H9 (cell line): ENCODE data around the gene KCNIP1. TPM values are rescaled to one million over a fixed set of nuclear protein-coding genes. Genes with fewer than 3 reads are reported as not detected.

Experiments used
- DNase-seq: peaks from one replicate; pipeline ENCODE4 v3.0.0-alpha.2; 2017
- H2AFZ ChIP-seq: one replicate; pipeline ENCODE4 v1.6.1; 2013; ENCODE audit warnings: mild to moderate bottlenecking, low read length, control low read depth, moderate library complexity
- H2AK5ac ChIP-seq: 2 replicates; pipeline ENCODE4 v1.6.1; 2013; ENCODE audit warnings: low read length, control low read depth, mixed read lengths; ENCODE audit not compliant: insufficient read length
- H2BK120ac ChIP-seq: one replicate; pipeline ENCODE4 v1.6.1; 2013; ENCODE audit warnings: low read depth, mild to moderate bottlenecking, low read length, control low read depth, inconsistent platforms; ENCODE audit not compliant: poor library complexity, severe bottlenecking
- H2BK12ac ChIP-seq: 2 replicates; pipeline ENCODE4 v1.6.1; 2013; ENCODE audit warnings: low read length, control low read depth, mixed read lengths, low read depth; ENCODE audit not compliant: insufficient read length
- H2BK15ac ChIP-seq: 2 replicates; pipeline ENCODE4 v1.6.1; 2013; ENCODE audit warnings: low read depth, low read length, control low read depth
- H2BK20ac ChIP-seq: one replicate; pipeline ENCODE4 v1.6.1; 2013; ENCODE audit warnings: low read depth, mild to moderate bottlenecking, low read length, control low read depth, inconsistent platforms; ENCODE audit not compliant: poor library complexity, severe bottlenecking
- H2BK5ac ChIP-seq: 2 replicates; pipeline ENCODE4 v1.6.1; 2013; ENCODE audit warnings: low read length, control low read depth, mixed read lengths; ENCODE audit not compliant: insufficient read length
- H3K14ac ChIP-seq: 2 replicates; pipeline ENCODE4 v1.6.1; 2013; ENCODE audit warnings: low read length, control low read depth; ENCODE audit not compliant: insufficient read depth
- H3K18ac ChIP-seq: 2 replicates; pipeline ENCODE4 v1.6.1; 2013; ENCODE audit warnings: low read depth, mild to moderate bottlenecking, mixed read lengths, low read length, control low read depth; ENCODE audit not compliant: insufficient read length
- H3K23ac ChIP-seq: 2 replicates; pipeline ENCODE4 v1.6.1; 2013; ENCODE audit warnings: low read length, control low read depth, mixed read lengths, low read depth; ENCODE audit not compliant: insufficient read length
- H3K23me2 ChIP-seq: 2 replicates; pipeline ENCODE4 v1.6.1; 2013; ENCODE audit warnings: low read depth, mild to moderate bottlenecking, mixed read lengths, low read length, control low read depth; ENCODE audit not compliant: insufficient read length, poor library complexity, severe bottlenecking
- H3K27ac ChIP-seq: 2 replicates; pipeline ENCODE4 v1.5.1; 2013; ENCODE audit warnings: low read length, control low read depth, mixed read lengths, low read depth; ENCODE audit not compliant: insufficient read length
- H3K27me3 ChIP-seq: 2 replicates; pipeline ENCODE4 v1.6.1; 2013; ENCODE audit warnings: low read length, control low read depth, inconsistent platforms; ENCODE audit not compliant: insufficient read depth
- H3K4ac ChIP-seq: 2 replicates; pipeline ENCODE4 v1.6.1; 2013; ENCODE audit warnings: low read depth, mild to moderate bottlenecking, control low read depth, inconsistent platforms, low read length, moderate library complexity
- H3K4me1 ChIP-seq: 2 replicates; pipeline ENCODE4 v1.6.1; 2013; ENCODE audit warnings: low read length, control low read depth, inconsistent platforms; ENCODE audit not compliant: insufficient read depth
- H3K4me2 ChIP-seq: 2 replicates; pipeline ENCODE4 v1.6.1; 2013; ENCODE audit warnings: low read length, control low read depth, mixed read lengths; ENCODE audit not compliant: insufficient read length, insufficient read depth
- H3K56ac ChIP-seq: 2 replicates; pipeline ENCODE4 v1.6.1; 2013; ENCODE audit warnings: low read depth, mild to moderate bottlenecking, mixed read lengths, low read length, control low read depth; ENCODE audit not compliant: insufficient read length
- H3K79me1 ChIP-seq: 2 replicates; pipeline ENCODE4 v1.6.1; 2013; ENCODE audit warnings: low read depth, mild to moderate bottlenecking, moderate library complexity, low read length, control low read depth, inconsistent platforms; ENCODE audit not compliant: insufficient read depth, poor library complexity, severe bottlenecking
- H3K79me2 ChIP-seq: 2 replicates; pipeline ENCODE4 v1.6.1; 2013; ENCODE audit warnings: low read length, control low read depth, inconsistent platforms; ENCODE audit not compliant: insufficient read depth
- H3K9ac ChIP-seq: 2 replicates; pipeline ENCODE4 v1.6.1; 2013; ENCODE audit warnings: low read length, control low read depth, mixed read lengths; ENCODE audit not compliant: insufficient read length; ENCODE audit errors: extremely low read depth
- H3K9me3 ChIP-seq: one replicate; pipeline ENCODE4 v1.6.1; 2013; ENCODE audit warnings: low read depth, low read length, inconsistent platforms; ENCODE audit not compliant: control insufficient read depth
- H3T11ph ChIP-seq: one replicate; pipeline ENCODE4 v1.6.1; 2013; ENCODE audit warnings: mild to moderate bottlenecking, low read length, control low read depth, inconsistent platforms
- H4K20me1 ChIP-seq: one replicate; pipeline ENCODE4 v1.6.1; 2013; ENCODE audit not compliant: control insufficient read depth, insufficient read length, insufficient read depth
- H4K5ac ChIP-seq: 2 replicates; pipeline ENCODE4 v1.6.1; 2013; ENCODE audit warnings: low read depth, mild to moderate bottlenecking, mixed read lengths, low read length, control low read depth; ENCODE audit not compliant: insufficient read length
- H4K8ac ChIP-seq: replicated peaks from 2 replicates; pipeline ENCODE4 v1.6.1; 2013; ENCODE audit warnings: low read length, control low read depth, mixed read lengths, low read depth; ENCODE audit not compliant: insufficient read length
- H4K91ac ChIP-seq: 2 replicates; pipeline ENCODE4 v1.6.1; 2013; ENCODE audit warnings: low read depth, mild to moderate bottlenecking, moderate library complexity, mixed read lengths, low read length, control low read depth; ENCODE audit not compliant: insufficient read length
- H3K27ac Mint-ChIP-seq, 3 experiments: 2 replicates in 2 of 3; 3 replicates in 1 of 3; pipeline ENCODE4 v1.8.0; 2020 to 2021; ENCODE audit warnings: mixed read lengths in 3 of 3, mild to moderate bottlenecking in 1 of 3, moderate library complexity in 1 of 3
- H3K27me3 Mint-ChIP-seq: 2 replicates; pipeline ENCODE4 v1.8.0; 2021; ENCODE audit warnings: low read depth, mild to moderate bottlenecking, moderate library complexity, mixed read lengths
- H3K36me3 Mint-ChIP-seq, 3 experiments: 2 replicates in 2 of 3; 3 replicates in 1 of 3; pipeline ENCODE4 v1.8.0; 2020 to 2021; ENCODE audit warnings: low read depth in 3 of 3, mixed read lengths in 3 of 3; ENCODE audit not compliant: insufficient read depth in 1 of 3
- H3K4me1 Mint-ChIP-seq, 2 experiments: 2 replicates each; pipeline ENCODE4 v1.8.0; 2020; ENCODE audit warnings: mixed read lengths in 2 of 2
- H3K4me3 Mint-ChIP-seq, 2 experiments: 2 replicates in 1 of 2; 3 replicates in 1 of 2; pipeline ENCODE4 v1.8.0; 2020 to 2021; ENCODE audit warnings: mild to moderate bottlenecking in 2 of 2, mixed read lengths in 2 of 2, moderate library complexity in 1 of 2
- H3K9me3 Mint-ChIP-seq, 2 experiments: 2 replicates in 1 of 2; 3 replicates in 1 of 2; pipeline ENCODE4 v1.8.0; 2020; ENCODE audit warnings: mild to moderate bottlenecking in 2 of 2, mixed read lengths in 2 of 2, moderate library complexity in 1 of 2
- WGBS: extraction: QIAGEN DNeasy Blood & Tissue Kit; methylation state at CpG from one replicate; pipeline ENCODE4 v1.1.7; 2013; ENCODE audit warnings: missing lambda C conversion rate, low lambda C conversion rate, mixed read lengths; ENCODE audit not compliant: insufficient read length; ENCODE audit errors: extremely low coverage; 5-methylcytosine and 5-hydroxymethylcytosine counted together
- total RNA-seq: library from RNA; stranded (reverse); gene quantifications from 2 replicates; pipeline ENCODE4 v1.2.1, GENCODE V29; 2021
- TF ChIP-seq, protein P1 (sequence below): fragments of 200-600 bp; sonication (generic); conservative IDR thresholded peaks from 3 replicates; pipeline ENCODE4 v1.8.0; 2021; ENCODE audit warnings: antibody characterized with exemption, mild to moderate bottlenecking

The KCNIP1 gene
- total RNA-seq, 1 experiment from 2014 or later: 0.63 TPM

DNA sequence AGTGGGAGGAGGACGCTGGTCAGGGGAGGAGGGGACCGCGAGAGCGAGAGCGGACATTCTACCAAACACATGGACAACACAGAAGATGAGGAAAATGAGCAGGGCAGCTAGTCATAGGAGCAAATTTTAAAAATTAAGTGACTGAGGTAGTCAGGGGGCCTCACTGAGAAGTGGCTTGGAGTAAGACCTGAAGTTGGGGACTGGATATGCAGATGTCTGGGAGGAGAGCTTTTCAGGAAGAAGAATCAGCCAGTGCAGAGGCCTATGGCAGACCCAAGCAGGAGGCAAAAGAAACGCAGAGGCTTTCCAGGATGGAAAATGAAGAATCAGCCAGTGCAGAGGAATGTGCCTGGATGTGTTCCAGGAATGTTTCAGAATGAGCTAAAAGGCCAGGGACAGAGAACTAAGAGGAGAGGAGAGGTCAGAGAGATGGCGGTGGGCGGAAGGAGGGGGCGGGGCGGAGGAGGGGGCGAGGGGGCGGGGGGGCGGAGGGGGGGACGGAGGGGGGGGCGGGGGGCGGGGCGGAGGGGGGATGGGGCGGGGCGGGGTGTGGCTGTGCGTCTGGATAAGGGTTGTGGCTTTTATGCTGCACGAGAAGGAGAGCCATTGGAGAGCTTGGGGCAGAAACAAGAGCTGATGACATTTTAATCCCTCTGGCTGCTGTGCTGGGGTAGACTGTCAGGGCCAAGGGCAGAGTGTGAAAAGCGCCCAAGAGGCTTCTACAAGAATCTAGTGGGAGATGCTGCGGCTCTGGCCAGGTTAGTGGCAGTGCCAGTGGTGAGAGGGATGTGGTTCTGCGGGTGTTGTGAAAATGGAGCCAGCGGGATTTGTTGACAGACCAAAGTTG, 129.6 kb downstream of the KCNIP1 start:
- Histone ChIP-seq H3K14ac (no peak overlapping the region), H4K8ac (no peak overlapping the region), H3K23me2 (peaks cover 9% of the 10 kb centered on the region), H2BK20ac (no peak overlapping the region), H2AK5ac (no peak overlapping the region), H3K18ac (peak overlapping the region; percentile 55), H2AFZ (no peak overlapping the region), H3K79me1 (no peaks in the 10 kb centered on the region), H2BK15ac (no peak overlapping the region), H4K5ac (no peak overlapping the region), H3K23ac (no peak overlapping the region), H3K4me1 (peaks cover 10% of the 10 kb centered on the region), H3K27ac (peak overlapping the region; percentile 61), H4K91ac (no peak overlapping the region), H2BK5ac (no peak overlapping the region), H3K56ac (no peak overlapping the region), H3T11ph (no peak overlapping the region), H3K9ac (no peak overlapping the region), H2BK120ac (no peak overlapping the region), H3K4me2 (peak overlapping the region; percentile 70), H3K9me3 (no peaks in the 10 kb centered on the region), H3K27me3 (no peaks in the 10 kb centered on the region), H3K79me2 (no peaks in the 10 kb centered on the region), H4K20me1 (no peaks in the 10 kb centered on the region), H2BK12ac (no peak overlapping the region), H3K4ac (no peak overlapping the region)
- DNase-seq: peak; percentile 78
- H3K4me1 Mint-ChIP-seq: peaks cover 25 to 31% of the 10 kb centered on the region in 2 experiments
- peaks cover 19% of the 10 kb centered on the region for H3K27me3 Mint-ChIP-seq
- no peaks in the 10 kb centered on the region for H3K36me3 Mint-ChIP-seq
- TF ChIP-seq, protein P1, sequence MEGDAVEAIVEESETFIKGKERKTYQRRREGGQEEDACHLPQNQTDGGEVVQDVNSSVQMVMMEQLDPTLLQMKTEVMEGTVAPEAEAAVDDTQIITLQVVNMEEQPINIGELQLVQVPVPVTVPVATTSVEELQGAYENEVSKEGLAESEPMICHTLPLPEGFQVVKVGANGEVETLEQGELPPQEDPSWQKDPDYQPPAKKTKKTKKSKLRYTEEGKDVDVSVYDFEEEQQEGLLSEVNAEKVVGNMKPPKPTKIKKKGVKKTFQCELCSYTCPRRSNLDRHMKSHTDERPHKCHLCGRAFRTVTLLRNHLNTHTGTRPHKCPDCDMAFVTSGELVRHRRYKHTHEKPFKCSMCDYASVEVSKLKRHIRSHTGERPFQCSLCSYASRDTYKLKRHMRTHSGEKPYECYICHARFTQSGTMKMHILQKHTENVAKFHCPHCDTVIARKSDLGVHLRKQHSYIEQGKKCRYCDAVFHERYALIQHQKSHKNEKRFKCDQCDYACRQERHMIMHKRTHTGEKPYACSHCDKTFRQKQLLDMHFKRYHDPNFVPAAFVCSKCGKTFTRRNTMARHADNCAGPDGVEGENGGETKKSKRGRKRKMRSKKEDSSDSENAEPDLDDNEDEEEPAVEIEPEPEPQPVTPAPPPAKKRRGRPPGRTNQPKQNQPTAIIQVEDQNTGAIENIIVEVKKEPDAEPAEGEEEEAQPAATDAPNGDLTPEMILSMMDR: no peak
- H3K27ac Mint-ChIP-seq: peak overlapping the region; percentile 95 to 99 (median 96)
- H3K4me3 Mint-ChIP-seq: peak overlapping the region; percentile 73 to 80
- no CpG with 5 or more reads among the region's 25 CpGs for WGBS
- no peaks in the 10 kb centered on the region for H3K9me3 Mint-ChIP-seq
